HFFc6 (cell line): ENCODE measurements around the gene SYT7. TPM values are rescaled to one million over a fixed set of nuclear protein-coding genes. Genes with fewer than 3 reads are reported as not detected.

Experiments used
- DNase-seq: peaks from one replicate; pipeline ENCODE4 v3.0.0-alpha.2; 2018
- H3K27ac Mint-ChIP-seq: 2 replicates; pipeline ENCODE4 v1.8.0; 2020; ENCODE audit warnings: mild to moderate bottlenecking, mixed read lengths
- H3K27me3 Mint-ChIP-seq: 2 replicates; pipeline ENCODE4 v1.8.0; 2021; ENCODE audit warnings: mild to moderate bottlenecking, moderate library complexity, mixed read lengths; ENCODE audit not compliant: insufficient read depth
- H3K36me3 Mint-ChIP-seq: 2 replicates; pipeline ENCODE4 v1.8.0; 2021; ENCODE audit warnings: low read depth, mixed read lengths
- H3K4me1 Mint-ChIP-seq: 2 replicates; pipeline ENCODE4 v1.8.0; 2020; ENCODE audit warnings: low read depth, mixed read lengths
- H3K4me3 Mint-ChIP-seq: 2 replicates; pipeline ENCODE4 v1.8.0; 2020; ENCODE audit warnings: mild to moderate bottlenecking, moderate library complexity, mixed read lengths
- H3K9me3 Mint-ChIP-seq: 2 replicates; pipeline ENCODE4 v1.8.0; 2020; ENCODE audit warnings: mild to moderate bottlenecking, mixed read lengths
- CTCF ChIP-seq: fragments of 200-600 bp; sonication (generic); IDR thresholded peaks from 2 replicates; pipeline ENCODE4 v1.5.0; 2021; ENCODE audit warnings: antibody characterized with exemption, mild to moderate bottlenecking
- total RNA-seq, 6 experiments: library from RNA; stranded (reverse); fragmentation: NEBNext Ultra II Directional; extraction: Animal tissue kit (Norgen Biotek cat#: 25700); gene quantifications; 2 replicates in 1 of 6; 3 replicates in 5 of 6; pipeline ENCODE4 v1.2.3, GENCODE V29; 2021

Gene SYT7
- total RNA-seq, 6 experiments from 2014 or later = 0.05 to 0.21 (median 0.11) TPM; not detected in 3

DNA sequence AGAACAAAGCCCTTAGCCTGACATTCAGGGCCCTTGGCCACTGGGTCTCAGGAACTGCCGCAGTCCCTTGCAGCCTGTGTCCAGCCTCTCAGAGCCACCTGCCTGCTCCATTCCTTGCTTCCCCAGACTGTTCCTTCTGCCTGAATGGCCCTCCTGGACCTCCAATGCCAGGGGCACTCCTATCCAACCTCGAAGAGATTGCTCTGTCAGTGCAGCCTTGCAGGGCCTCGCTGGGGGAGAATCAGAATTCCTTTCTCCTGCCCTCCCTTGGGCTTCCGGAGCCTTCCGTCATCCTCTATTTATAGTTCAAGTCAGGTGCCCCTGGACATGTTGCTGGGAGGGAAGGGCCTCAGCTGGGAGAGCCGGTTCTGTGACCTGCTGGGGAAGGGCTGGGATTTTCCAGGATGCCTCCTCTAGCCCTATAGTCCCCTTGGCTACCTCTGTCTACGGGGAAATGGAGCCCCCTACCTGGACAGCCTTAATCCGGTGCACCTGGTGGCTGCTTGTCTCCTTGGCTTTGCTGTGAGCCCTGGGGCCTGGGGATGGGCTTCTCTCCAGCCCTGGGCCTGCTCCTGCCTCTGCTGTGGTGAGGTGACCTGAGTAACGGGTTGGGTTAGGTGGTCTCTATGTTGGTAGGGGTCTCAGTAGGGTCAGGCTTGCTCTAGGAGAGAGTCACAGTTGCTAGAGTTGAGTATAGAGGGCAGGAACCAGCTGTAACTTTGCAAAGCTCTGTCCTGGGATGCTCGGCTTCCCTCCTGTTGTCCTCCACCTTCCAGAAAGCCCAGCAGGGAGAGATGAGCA is 45.9 kb upstream of the SYT7 start:
- no peaks in the 10 kb centered on the region for H3K9me3 Mint-ChIP-seq
- no peak for TF ChIP-seq CTCF
- H3K27ac Mint-ChIP-seq = no peak overlapping the region
- H3K27me3 Mint-ChIP-seq = peaks cover 36% of the 10 kb centered on the region
- no peak overlapping the region for H3K4me3 Mint-ChIP-seq
- no peak for DNase-seq
- H3K4me1 Mint-ChIP-seq = peaks cover 24% of the 10 kb centered on the region; the same call in 1 of the 2 replicates
- H3K36me3 Mint-ChIP-seq = no peaks in the 10 kb centered on the region

DNA sequence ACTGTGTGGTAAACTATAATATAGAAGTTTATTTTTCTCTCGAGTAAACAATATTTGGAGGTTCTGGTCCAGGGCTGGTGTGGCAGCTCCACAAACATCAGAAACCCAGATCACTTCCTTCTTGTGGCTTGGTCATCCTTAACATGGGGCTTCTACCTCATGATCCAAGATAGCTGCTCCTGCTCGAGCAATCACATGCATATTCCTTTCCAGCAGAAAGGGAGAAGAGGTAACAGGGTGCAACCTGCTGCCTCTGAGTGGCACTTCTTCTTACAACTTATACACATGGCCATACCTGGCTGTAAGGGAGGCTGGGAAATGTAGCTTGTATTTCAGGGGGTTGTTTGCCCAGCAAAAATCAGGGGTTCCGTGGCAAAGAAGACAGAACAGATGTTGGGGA is 44.6 kb upstream of the SYT7 start:
- H3K4me3 Mint-ChIP-seq = no peak overlapping the region
- peaks cover 32% of the 10 kb centered on the region for H3K27me3 Mint-ChIP-seq
- H3K27ac Mint-ChIP-seq = no peak overlapping the region
- peaks cover 24% of the 10 kb centered on the region; the same call in 1 of the 2 replicates for H3K4me1 Mint-ChIP-seq
- H3K36me3 Mint-ChIP-seq = no peaks in the 10 kb centered on the region
- no peaks in the 10 kb centered on the region for H3K9me3 Mint-ChIP-seq
- DNase-seq = no peak
- TF ChIP-seq CTCF = no peak

DNA sequence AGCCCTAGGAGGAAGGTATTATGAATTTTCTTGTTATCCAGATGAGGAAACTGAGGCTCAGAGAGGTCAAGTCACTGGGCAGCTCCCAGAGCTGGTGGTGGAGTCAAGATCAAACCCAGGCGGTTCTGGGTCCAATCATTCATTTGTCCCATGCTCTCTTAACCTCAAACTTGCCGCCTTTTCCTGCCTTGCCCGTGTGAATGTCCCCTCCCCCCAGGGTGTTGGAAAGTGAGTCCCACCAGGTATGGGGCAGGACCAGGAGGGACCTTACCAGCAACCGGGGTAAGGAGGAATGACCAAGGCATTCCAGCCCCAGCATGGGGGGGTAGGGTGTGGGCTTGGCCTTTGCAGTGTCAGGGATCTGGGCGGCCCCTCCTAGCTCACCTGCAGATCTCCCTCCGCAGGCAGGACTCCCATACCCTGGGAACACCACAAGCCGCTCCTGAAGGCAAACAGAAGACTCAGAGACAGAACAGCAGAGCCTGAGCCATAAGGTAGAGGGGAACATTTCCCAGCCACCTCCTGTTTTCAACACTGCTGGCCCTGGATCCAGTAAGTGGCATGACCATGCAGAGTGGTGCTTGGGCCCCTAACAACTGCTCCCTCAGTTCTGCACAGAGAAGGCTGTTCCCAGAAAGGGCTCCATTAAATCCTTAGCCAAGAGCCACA is 41.2 kb upstream of the SYT7 start:
- Mint-ChIP-seq H3K4me1 (peaks cover 20% of the 10 kb centered on the region), H3K27ac (no peak overlapping the region), H3K36me3 (no peaks in the 10 kb centered on the region), H3K4me3 (no peak overlapping the region), H3K9me3 (no peaks in the 10 kb centered on the region), H3K27me3 (peaks cover 29% of the 10 kb centered on the region)
- no peak for TF ChIP-seq CTCF
- no peak for DNase-seq

DNA sequence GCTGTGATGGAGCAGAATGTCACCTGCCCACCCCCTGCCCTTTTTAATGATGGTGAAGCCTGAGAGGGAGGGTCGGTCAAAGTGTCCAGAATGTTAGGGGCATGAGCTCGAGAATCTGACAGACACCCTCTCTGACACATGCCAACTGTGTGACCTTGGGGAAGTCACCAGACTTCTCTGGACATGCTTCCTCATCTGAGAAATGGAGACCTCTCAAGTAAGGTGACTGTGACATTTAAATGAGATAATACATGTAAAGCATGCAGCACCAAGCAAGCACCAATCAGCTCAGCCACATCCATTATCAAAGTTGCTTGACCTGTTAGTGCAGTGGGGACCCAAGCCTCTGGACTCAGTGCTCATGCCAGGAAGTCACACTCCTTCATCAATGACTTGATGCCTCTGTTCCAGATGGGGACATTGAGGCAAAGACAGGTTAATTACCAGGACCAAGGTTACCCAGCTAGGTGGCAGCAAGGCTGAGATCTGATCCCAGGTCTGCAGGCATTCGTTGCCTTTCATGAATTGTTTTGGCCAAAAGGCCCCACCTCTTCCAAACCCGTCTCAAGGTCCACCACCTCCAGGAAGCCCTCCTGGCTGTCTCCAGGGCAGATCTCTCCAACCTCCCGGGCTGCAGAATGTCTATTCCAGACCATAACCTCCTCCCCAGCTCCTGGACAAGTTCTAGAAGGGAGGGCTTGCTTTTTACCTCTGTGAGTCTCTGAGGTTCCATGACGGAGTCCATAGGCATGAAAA is 38.8 kb upstream of the SYT7 start:
- Mint-ChIP-seq H3K9me3 (no peaks in the 10 kb centered on the region), H3K27me3 (peaks cover 20% of the 10 kb centered on the region), H3K4me3 (no peak overlapping the region), H3K4me1 (peaks cover 28% of the 10 kb centered on the region), H3K36me3 (no peaks in the 10 kb centered on the region), H3K27ac (no peak overlapping the region)
- no peak for TF ChIP-seq CTCF
- DNase-seq = no peak

DNA sequence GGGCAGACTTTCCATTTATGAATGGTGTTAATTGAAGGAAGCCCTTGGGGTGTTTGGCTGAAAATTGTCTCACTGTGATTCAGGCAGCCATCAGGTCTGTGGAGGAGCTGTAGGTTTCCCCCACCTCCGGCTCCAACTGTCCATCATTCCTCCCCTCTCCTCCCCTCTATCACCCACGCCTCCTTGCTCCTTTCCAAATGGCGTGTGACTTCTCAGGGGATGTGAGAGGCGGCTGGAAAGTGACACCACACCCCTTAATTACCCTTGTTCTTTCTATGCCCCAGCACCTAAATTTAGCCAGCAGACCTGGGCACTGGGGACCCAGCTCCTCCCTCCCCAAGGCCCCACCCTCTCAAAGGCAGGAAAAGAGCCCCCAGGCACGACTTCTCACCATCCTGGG is 38.1 kb upstream of the SYT7 start:
- TF ChIP-seq CTCF = no peak
- Mint-ChIP-seq H3K9me3 (no peaks in the 10 kb centered on the region), H3K27me3 (peaks cover 19% of the 10 kb centered on the region), H3K4me1 (peaks cover 28% of the 10 kb centered on the region), H3K4me3 (no peak overlapping the region), H3K27ac (no peak overlapping the region), H3K36me3 (no peaks in the 10 kb centered on the region)
- DNase-seq = no peak
